Loucy (cell line): ENCODE results near the gene TBC1D7.

ENCODE experiments used
- H2AFZ ChIP-seq: fragments of 200-600 bp; sonication (generic); 2 replicates; pipeline ENCODE4 v1.6.0; 2016; ENCODE audit warnings: antibody characterized with exemption, mild to moderate bottlenecking, low read length, moderate library complexity
- H3F3A ChIP-seq: fragments of 200-600 bp; 2 replicates; pipeline ENCODE4 v1.6.0; 2016; ENCODE audit warnings: antibody characterized with exemption, low read depth, mild to moderate bottlenecking
- H3K27me3 ChIP-seq: fragments of 200-600 bp; sonication (generic); 2 replicates; pipeline ENCODE4 v1.6.1; 2014; ENCODE audit warnings: low read length, mild to moderate bottlenecking; ENCODE audit not compliant: insufficient read depth, poor library complexity, severe bottlenecking
- H3K36me3 ChIP-seq: fragments of 200-600 bp; sonication (generic); 2 replicates; pipeline ENCODE4 v1.6.1; 2016; ENCODE audit warnings: low read length; ENCODE audit not compliant: insufficient read depth
- H3K4me1 ChIP-seq: fragments of 200-600 bp; sonication (generic); 2 replicates; pipeline ENCODE4 v1.5.1; 2014; ENCODE audit warnings: low read length, mild to moderate bottlenecking; ENCODE audit not compliant: insufficient read depth, poor library complexity, severe bottlenecking
- H3K4me2 ChIP-seq: fragments of 200-600 bp; sonication (generic); 2 replicates; pipeline ENCODE4 v1.6.0; 2014; ENCODE audit warnings: antibody characterized with exemption, low read length, low read depth, mild to moderate bottlenecking; ENCODE audit not compliant: poor library complexity, severe bottlenecking
- H3K4me3 ChIP-seq: fragments of 200-600 bp; sonication (generic); 2 replicates; pipeline ENCODE4 v1.5.1; 2014; ENCODE audit warnings: low read length, mild to moderate bottlenecking, mixed read lengths; ENCODE audit not compliant: poor library complexity, severe bottlenecking
- H3K79me2 ChIP-seq: fragments of 200-600 bp; sonication (generic); 2 replicates; pipeline ENCODE4 v1.6.1; 2014; ENCODE audit warnings: low read length; ENCODE audit not compliant: insufficient read depth
- H3K9ac ChIP-seq: fragments of 200-600 bp; sonication (generic); 2 replicates; pipeline ENCODE4 v1.6.0; 2014; ENCODE audit warnings: mild to moderate bottlenecking, low read depth, low read length, moderate library complexity; ENCODE audit not compliant: poor library complexity, severe bottlenecking
- H3K9me2 ChIP-seq: fragments of 200-600 bp; sonication (generic); replicated peaks from 2 replicates; pipeline ENCODE4 v1.6.1; 2016; ENCODE audit warnings: low read depth, low read length, mixed read lengths
- H3K9me3 ChIP-seq: fragments of 200-600 bp; sonication (generic); 2 replicates; pipeline ENCODE4 v1.6.1; 2014; ENCODE audit warnings: mild to moderate bottlenecking, antibody characterized with exemption, low read length, low read depth; ENCODE audit not compliant: insufficient read depth
- H4K20me1 ChIP-seq: fragments of 200-600 bp; sonication (generic); 2 replicates; pipeline ENCODE4 v1.6.0; 2014; ENCODE audit warnings: antibody characterized with exemption, low read length, mild to moderate bottlenecking; ENCODE audit not compliant: insufficient read depth, poor library complexity, severe bottlenecking
- CTCF ChIP-seq: fragments of 200-600 bp; sonication (generic); conservative IDR thresholded peaks from 2 replicates; pipeline ENCODE4 v1.5.1; 2014; ENCODE audit warnings: mild to moderate bottlenecking, antibody characterized with exemption, low read length
- EZH2phosphoT487 ChIP-seq: fragments of 200-600 bp; IDR thresholded peaks from 2 replicates; pipeline ENCODE4 v1.6.1; 2018; ENCODE audit warnings: antibody characterized with exemption, mild to moderate bottlenecking, moderate library complexity, borderline replicate concordance

TBC1D7 gene

GRCh38 chr6:13364842-13365241 lies 36.5 kb upstream of the TBC1D7 start:
- Histone ChIP-seq H3K9me3 (no peaks in the 10 kb centered on the region), H3K9me2 (no peaks in the 10 kb centered on the region), H3K4me2 (no peak overlapping the region), H3K4me3 (no peak overlapping the region), H2AFZ (no peak overlapping the region), H4K20me1 (no peaks in the 10 kb centered on the region), H3F3A (no peaks in the 10 kb centered on the region), H3K36me3 (peaks cover 11% of the 10 kb centered on the region; the same call in 1 of the 2 replicates), H3K27me3 (no peaks in the 10 kb centered on the region), H3K4me1 (peaks cover 14% of the 10 kb centered on the region), H3K79me2 (no peaks in the 10 kb centered on the region), H3K9ac (no peak overlapping the region)
- no peak for TF ChIP-seq CTCF

- peaks cover 11% of the 10 kb centered on the region for H3K4me1 ChIP-seq
- no peak for TF ChIP-seq CTCF
Observed at GRCh38 chr6:13362412-13362811, 34.1 kb upstream of the TBC1D7 start.

GRCh38 chr6:13360671-13361540 lies 32.6 kb upstream of the TBC1D7 start:
- H2AFZ ChIP-seq, result no peak overlapping the region
- no peak overlapping the region for H3K4me2 ChIP-seq
- no peak overlapping the region for H3K9ac ChIP-seq

More at GRCh38 chr6:13362412-13362811, 34.1 kb upstream of the TBC1D7 start:
- no peak overlapping the region for H3K9ac ChIP-seq
- H2AFZ ChIP-seq, result no peak overlapping the region
- H3K79me2 ChIP-seq, result no peaks in the 10 kb centered on the region
- no peak overlapping the region for H3K4me3 ChIP-seq
- H3F3A ChIP-seq, result no peaks in the 10 kb centered on the region
- H3K4me2 ChIP-seq, result no peak overlapping the region
- peaks cover 11% of the 10 kb centered on the region; the same call in 1 of the 2 replicates for H3K36me3 ChIP-seq
- H3K9me3 ChIP-seq, result no peaks in the 10 kb centered on the region
- H3K27me3 ChIP-seq, result no peaks in the 10 kb centered on the region
- no peaks in the 10 kb centered on the region for H4K20me1 ChIP-seq
- H3K9me2 ChIP-seq, result no peaks in the 10 kb centered on the region

More at GRCh38 chr6:13360671-13361540, 32.6 kb upstream of the TBC1D7 start:
- no peaks in the 10 kb centered on the region for H4K20me1 ChIP-seq
- no peaks in the 10 kb centered on the region for H3K27me3 ChIP-seq
- no peaks in the 10 kb centered on the region for H3K9me3 ChIP-seq
- no peaks in the 10 kb centered on the region for H3F3A ChIP-seq
- TF ChIP-seq EZH2phosphoT487 (no peak), CTCF (no peak)
- H3K4me1 ChIP-seq, result peaks cover 25% of the 10 kb centered on the region
- peaks cover 11% of the 10 kb centered on the region; the same call in 1 of the 2 replicates for H3K36me3 ChIP-seq
- H3K9me2 ChIP-seq, result no peaks in the 10 kb centered on the region
- no peak overlapping the region for H3K4me3 ChIP-seq
- H3K79me2 ChIP-seq, result no peaks in the 10 kb centered on the region
